Right cardiac atrium (tissue), 5 donors: ENCODE measurements around the gene BNC2. TPM values are rescaled to one million over a fixed set of nuclear protein-coding genes. Genes with fewer than 3 reads are reported as not detected.

Source experiments
- ATAC-seq, 2 donors: fragments of 200-7000 bp; cut with Tn5 transposase; one replicate each; pipeline versions ENCODE4 v1.8.0 to v1.9.1; 2020; ENCODE audit warnings: moderate library complexity in 2 of 2, mild to moderate bottlenecking in 1 of 2
- DNase-seq, 3 donors: peaks; one replicate each; pipeline ENCODE4 v3.0.0-alpha.2; 2020
- H3K27ac ChIP-seq: one replicate; pipeline ENCODE4 v1.5.1; 2013; ENCODE audit warnings: mild to moderate bottlenecking, low read length, control low read depth, moderate library complexity
- H3K27me3 ChIP-seq: one replicate; pipeline ENCODE4 v1.6.1; 2013; ENCODE audit not compliant: control insufficient read depth, insufficient read depth
- H3K4me1 ChIP-seq: one replicate; pipeline ENCODE4 v1.6.1; 2013; ENCODE audit warnings: low read length; ENCODE audit not compliant: control insufficient read depth, insufficient read depth
- H3K4me3 ChIP-seq: one replicate; pipeline ENCODE4 v1.5.1; 2013; ENCODE audit warnings: low read length, control low read depth
- H3K9me3 ChIP-seq: one replicate; pipeline ENCODE4 v1.6.1; 2013; ENCODE audit warnings: low read length; ENCODE audit not compliant: control insufficient read depth
- WGBS: extraction: QIAGEN DNeasy Blood & Tissue Kit; methylation state at CpG from one replicate; pipeline ENCODE4 v1.1.7; 2013; 5-methylcytosine and 5-hydroxymethylcytosine counted together
- intact Hi-C, 4 donors: fragments of 100-400 bp; cut with DNase I; formaldehyde crosslinking; loops; one replicate each; pipeline versions ENCODE4 v1.11.0 to v1.14.0; 2022 to 2023
- polyA plus RNA-seq: library from polyadenylated mRNA; stranded (reverse); fragments of 200-250 nt; gene quantifications from one replicate; pipeline ENCODE4 v1.2.3, GENCODE V29; 2013
- total RNA-seq, 4 donors: library from RNA; stranded (reverse); fragmentation: NEBNext Ultra II Directional; extraction: Animal tissue kit (Norgen Biotek cat#: 25700); gene quantifications; one replicate each; pipeline ENCODE4 v1.2.1, GENCODE V29; 2021
- donor health status: healthy with polysubstance abuse.
- donor health status: DM: no; HTN: yes; CAD: no.
- donor health status: DM: no; HTN: no; CAD: no.
- donor health status: DM: no; HTN: yes; CAD: no; lungs with severe emphysema.
- donor health status: DM: yes; HTN: yes; CAD: no.

BNC2 gene
- total and polyA plus RNA-seq, 5 donors: 4.7 to 123 (median 67.8) TPM

DNA sequence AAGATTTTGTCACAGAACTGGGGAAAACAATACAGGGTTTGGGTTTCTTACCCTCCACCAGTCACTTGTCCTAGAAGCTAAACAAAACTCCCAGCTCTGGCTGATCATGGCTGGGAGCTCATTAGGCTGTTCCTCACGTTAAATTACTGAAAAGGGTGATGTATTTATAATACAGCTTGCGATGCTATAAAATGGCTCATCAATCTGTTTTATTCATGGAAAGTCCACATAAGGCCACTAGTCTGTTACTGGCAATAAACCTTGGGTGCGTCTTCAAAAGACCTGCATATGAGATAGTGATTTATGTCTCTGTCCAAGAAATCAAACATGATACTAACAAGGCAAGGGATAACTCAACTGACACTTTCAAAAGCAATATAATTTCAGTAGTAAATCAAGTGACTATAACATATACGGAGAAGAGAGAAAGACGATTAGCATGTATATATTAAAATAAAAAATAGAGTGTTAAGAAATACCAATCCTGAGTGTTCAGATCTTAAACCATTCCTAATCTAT is 219.0 kb downstream of the BNC2 start:
- no peak for DNase-seq
- no peaks in the 10 kb centered on the region for H3K27me3 ChIP-seq
- ATAC-seq: no peak
- 93% methylated on average over 5 of the region's 5 CpGs for WGBS
- H3K4me1 ChIP-seq: no peaks in the 10 kb centered on the region
- intact Hi-C loops: no loop called here
- H3K4me3 ChIP-seq: no peak overlapping the region
- no peak overlapping the region for H3K27ac ChIP-seq
- no peaks in the 10 kb centered on the region for H3K9me3 ChIP-seq

DNA sequence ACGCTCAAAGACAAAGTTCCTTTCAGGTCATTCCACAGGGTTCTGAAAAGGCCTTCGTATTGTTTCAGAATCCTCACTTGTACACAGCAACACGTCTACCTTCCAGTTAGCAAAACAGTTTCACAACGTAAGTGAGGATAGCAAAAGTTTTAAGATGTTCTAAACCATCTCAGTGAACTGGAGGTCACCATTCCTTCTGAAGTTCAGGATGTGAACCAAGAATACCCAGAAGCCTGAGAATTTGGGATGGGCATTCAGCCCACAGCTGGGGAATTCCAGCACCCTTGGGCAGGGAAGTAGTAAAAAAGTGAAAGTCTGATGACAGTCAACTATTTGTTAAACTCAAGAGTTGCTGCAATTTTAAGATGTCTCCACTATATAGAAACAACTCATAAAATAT is 224.5 kb downstream of the BNC2 start:
- ATAC-seq (no peak), DNase-seq (peak in 1 of 3 donors; percentile 44)
- H3K27me3 ChIP-seq: no peaks in the 10 kb centered on the region
- 89% methylated on average over 4 of the region's 4 CpGs for WGBS
- intact Hi-C loops: no loop called here
- no peaks in the 10 kb centered on the region for H3K4me1 ChIP-seq
- no peaks in the 10 kb centered on the region for H3K9me3 ChIP-seq
- no peak overlapping the region for H3K4me3 ChIP-seq
- H3K27ac ChIP-seq: no peak overlapping the region

DNA sequence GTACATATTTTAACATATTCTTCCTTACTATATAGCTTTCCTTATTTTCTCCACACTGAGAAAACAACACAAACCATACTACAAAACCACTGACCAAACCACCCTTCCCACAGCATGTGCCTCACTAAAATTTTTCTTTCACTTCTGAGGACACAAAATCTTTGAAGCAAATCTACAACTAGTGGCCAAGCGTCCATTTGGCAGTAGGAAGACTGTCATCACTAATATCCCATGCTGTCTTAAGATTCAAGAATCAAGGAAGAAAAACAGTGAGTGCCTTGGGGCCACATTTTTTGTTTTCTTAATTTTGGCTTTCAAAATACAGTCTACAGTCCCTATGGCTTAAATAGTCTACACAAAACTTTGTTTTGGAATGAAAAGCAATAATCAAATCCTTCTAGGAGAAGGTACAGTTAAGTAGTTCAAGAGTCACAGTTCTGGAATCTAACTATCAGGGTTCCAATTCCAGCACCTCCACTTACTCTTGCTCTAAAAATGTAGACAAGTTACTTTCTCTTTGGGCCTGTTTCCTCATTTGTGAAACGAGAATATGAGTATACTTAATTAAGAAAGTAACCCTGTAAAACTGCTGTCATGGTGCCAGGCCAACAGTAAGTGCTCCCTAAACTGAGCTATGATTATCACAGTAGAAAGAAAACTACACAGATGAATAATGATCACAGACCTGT is 227.9 kb downstream of the BNC2 start:
- ATAC-seq: peak in 1 of 2 donors; percentile 68
- intact Hi-C loops: no loop called here
- WGBS: 44% methylated on average over 2 of the region's 2 CpGs

DNA sequence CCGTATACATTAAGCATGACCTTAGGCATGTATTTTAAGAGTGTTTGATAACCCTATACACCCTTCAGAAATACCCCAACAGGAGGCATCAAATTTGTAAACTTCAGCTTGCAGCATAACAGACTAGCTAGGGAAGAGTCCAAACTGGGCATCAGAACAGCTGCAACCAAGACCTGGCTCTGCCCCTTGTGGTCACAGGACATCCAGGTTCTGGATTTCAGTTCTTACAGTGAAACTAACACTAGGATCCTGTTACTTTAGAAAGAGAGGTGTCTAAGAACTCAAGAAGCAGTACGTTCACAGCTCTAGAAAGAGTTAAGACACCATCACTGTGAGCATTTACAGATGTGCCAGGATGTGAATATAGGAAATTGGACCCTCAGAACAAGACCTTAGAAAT is 229.8 kb downstream of the BNC2 start:
- Histone ChIP-seq H3K9me3 (no peaks in the 10 kb centered on the region), H3K27ac (no peak overlapping the region), H3K27me3 (no peaks in the 10 kb centered on the region), H3K4me1 (no peaks in the 10 kb centered on the region), H3K4me3 (no peak overlapping the region)
- DNase-seq: no peak
- ATAC-seq: no peak
- intact Hi-C loops: no loop called here
- 78% methylated on average over 2 of the region's 2 CpGs for WGBS

More for the DNA sequence above, 227.9 kb downstream of the BNC2 start:
- Histone ChIP-seq H3K4me1 (no peaks in the 10 kb centered on the region), H3K9me3 (no peaks in the 10 kb centered on the region), H3K27me3 (no peaks in the 10 kb centered on the region), H3K4me3 (no peak overlapping the region), H3K27ac (no peak overlapping the region)
- DNase-seq: peak in 1 of 3 donors; percentile 48

DNA sequence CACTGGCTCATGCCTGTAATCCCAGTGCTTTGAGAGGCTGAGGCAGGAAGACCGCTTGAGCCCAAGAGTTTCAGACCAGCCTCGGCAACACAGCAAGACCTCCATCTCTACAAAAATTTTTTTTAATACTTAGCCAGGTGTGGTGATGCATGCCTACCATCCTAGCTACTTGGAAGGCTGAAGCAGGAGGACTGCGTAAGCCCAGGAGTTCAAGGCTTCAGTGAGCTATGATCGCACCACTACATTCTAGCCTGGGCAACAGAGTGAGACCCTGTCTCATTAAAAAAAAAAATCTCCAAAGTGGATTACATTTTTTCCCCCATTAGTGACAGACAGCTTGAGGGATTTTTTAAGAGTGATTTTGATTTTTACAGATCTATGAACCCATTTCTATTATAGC is 230.8 kb downstream of the BNC2 start:
- intact Hi-C loops: no loop called here
- H3K9me3 ChIP-seq: no peaks in the 10 kb centered on the region
- no peaks in the 10 kb centered on the region for H3K4me1 ChIP-seq
- no peaks in the 10 kb centered on the region for H3K27me3 ChIP-seq
- no peak overlapping the region for H3K27ac ChIP-seq
- DNase-seq (no peak), ATAC-seq (no peak)
- no peak overlapping the region for H3K4me3 ChIP-seq
- 97% methylated on average over 4 of the region's 4 CpGs for WGBS

DNA sequence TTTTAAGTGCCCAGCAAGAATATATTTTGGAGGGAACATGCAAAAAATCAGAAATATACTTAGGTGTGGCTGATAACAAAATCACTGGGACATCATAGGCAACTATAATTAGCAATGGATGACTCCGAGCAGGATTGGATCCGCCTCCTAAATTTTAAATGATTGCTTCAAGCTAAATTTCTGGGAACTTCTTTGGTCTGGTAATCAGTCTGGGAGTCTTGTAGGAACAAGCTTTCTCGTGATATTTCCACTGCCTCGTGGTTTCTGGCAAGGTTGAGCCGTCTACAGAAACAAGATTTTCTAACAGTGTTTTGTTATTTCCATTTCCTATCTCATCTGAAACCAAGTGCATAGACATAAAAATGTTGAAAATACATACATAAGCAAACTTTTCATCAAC is 232.6 kb downstream of the BNC2 start:
- no peak overlapping the region for H3K4me3 ChIP-seq
- ATAC-seq (no peak), DNase-seq (no peak)
- H3K4me1 ChIP-seq: no peaks in the 10 kb centered on the region
- H3K27ac ChIP-seq: no peak overlapping the region
- WGBS: 64% methylated on average over 5 of the region's 5 CpGs
- H3K9me3 ChIP-seq: no peaks in the 10 kb centered on the region
- no peaks in the 10 kb centered on the region for H3K27me3 ChIP-seq
- intact Hi-C loops: no loop called here

DNA sequence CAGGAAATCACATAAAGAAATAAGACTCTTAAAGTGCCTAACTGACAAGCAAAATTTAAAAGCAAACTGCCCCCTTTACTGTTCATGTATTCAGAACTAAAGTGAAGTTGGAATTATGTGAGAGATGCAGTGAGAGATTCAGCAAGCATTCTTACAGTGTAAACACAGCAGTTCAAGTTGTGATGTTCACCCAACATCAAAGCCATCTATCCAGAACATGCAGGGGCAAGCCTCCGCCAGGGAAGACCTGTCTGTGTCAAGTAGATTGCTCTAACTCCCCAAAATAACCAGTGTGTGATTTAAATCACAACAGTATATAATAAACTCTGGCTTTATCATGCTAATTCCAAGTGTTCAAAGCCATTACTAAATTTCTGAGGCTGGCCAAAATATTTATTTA is 233.3 kb downstream of the BNC2 start:
- DNase-seq (no peak), ATAC-seq (no peak)
- intact Hi-C loops: no loop called here
- 89% methylated on average over 1 of the region's 1 CpG for WGBS
- Histone ChIP-seq H3K4me1 (no peaks in the 10 kb centered on the region), H3K27me3 (no peaks in the 10 kb centered on the region), H3K9me3 (no peaks in the 10 kb centered on the region), H3K27ac (no peak overlapping the region), H3K4me3 (no peak overlapping the region)

DNA sequence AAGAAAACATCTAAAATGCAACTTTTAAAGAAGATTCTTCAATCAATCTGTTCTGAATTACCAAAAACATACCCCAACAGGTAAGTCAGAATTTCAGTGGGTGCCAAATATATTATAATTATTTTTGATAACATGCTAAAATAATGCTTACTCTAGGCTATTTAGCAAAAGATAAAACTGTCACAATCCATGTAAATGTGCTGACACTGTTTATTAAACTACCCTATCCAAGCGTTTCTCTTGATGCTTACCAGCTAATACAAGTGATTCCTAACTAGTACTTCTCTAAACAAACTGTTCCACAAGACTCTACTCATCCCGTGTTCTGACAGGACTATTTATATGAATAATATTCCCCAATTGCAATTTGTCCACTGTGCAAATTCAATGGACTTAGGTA is 236.7 kb downstream of the BNC2 start:
- Histone ChIP-seq H3K27ac (no peak overlapping the region), H3K27me3 (no peaks in the 10 kb centered on the region), H3K4me1 (no peaks in the 10 kb centered on the region), H3K9me3 (no peaks in the 10 kb centered on the region), H3K4me3 (no peak overlapping the region)
- no peak for ATAC-seq
- intact Hi-C loops: no loop called here
- DNase-seq: no peak
- 81% methylated on average over 2 of the region's 2 CpGs for WGBS

DNA sequence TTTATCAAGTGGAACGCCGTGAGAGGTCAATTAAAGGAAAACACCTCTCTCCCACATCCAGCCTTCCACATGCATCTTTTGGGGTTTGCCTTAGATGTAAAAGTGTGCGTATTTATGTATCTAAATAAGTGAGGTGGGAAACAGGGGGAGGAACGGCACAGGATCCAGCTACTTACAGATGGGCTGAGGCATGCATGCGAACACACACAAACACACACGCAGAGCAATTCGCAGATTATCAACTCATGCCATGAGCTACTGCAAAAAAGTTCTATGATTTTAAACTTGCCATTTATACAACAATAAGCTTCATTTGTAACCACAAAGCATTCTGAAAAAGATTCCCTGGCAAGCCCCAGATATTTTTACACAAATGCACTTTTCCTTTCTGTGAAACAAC is 242.1 kb downstream of the BNC2 start:
- intact Hi-C loops: no loop called here
- no peaks in the 10 kb centered on the region for H3K4me1 ChIP-seq
- no peaks in the 10 kb centered on the region for H3K27me3 ChIP-seq
- H3K27ac ChIP-seq: no peak overlapping the region
- ATAC-seq: no peak
- no peak overlapping the region for H3K4me3 ChIP-seq
- 68% methylated on average over 7 of the region's 7 CpGs for WGBS
- H3K9me3 ChIP-seq: no peaks in the 10 kb centered on the region
- DNase-seq: no peak

DNA sequence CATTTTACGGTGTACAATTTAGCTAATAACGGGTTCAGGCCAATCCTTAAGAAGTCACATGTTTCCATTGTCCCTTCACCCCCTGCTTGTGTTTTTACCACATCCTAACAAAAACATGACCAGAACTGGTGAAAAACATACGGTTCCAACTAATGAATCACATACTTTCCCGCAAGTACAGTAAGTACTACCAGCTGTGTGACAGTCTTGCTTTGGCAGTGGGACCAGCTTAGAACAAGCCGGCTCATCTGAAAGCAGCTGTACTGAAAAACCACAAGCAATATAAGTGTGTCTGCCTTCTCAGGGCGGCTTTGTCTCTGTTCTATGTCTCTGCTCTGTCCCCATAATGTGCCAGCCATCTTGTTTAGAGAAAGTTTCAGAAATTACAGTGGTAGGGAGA is 242.5 kb downstream of the BNC2 start:
- Histone ChIP-seq H3K4me1 (no peaks in the 10 kb centered on the region), H3K4me3 (no peak overlapping the region)

DNA sequence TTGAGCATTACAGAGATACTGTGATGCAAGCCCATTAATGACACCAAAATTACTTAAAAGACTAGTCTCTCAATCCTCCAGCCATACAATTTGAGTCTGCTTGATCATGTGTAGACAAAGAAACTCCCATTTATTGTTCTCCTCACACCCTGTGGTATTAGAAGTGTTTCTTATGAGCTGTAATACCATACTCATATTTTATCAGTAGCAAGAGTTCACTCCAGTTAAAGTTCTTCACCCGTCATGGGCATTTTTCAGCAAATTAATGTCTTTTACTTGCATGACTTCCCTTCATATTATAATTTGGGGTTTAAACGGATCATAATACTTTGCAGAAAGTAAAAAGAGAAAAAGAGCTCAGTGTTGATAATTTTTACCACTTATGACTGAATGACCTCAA is 242.9 kb downstream of the BNC2 start:
- WGBS: 64% methylated on average over 2 of the region's 2 CpGs
- intact Hi-C loops: no loop called here
- Histone ChIP-seq H3K9me3 (no peaks in the 10 kb centered on the region), H3K27ac (no peak overlapping the region), H3K27me3 (no peaks in the 10 kb centered on the region), H3K4me1 (no peaks in the 10 kb centered on the region), H3K4me3 (no peak overlapping the region)
- no peak for ATAC-seq
- no peak for DNase-seq

More for the DNA sequence above, 242.5 kb downstream of the BNC2 start:
- 61% methylated on average over 6 of the region's 6 CpGs for WGBS
- Histone ChIP-seq H3K27me3 (no peaks in the 10 kb centered on the region), H3K27ac (no peak overlapping the region), H3K9me3 (no peaks in the 10 kb centered on the region)
- ATAC-seq (peak; percentile 78 to 84), DNase-seq (peak in 2 of 3 donors; percentile 53 to 56)
- intact Hi-C loops: no loop called here
